ENCODE results near the gene UQCRHL. TPM values are rescaled to one million over a fixed set of nuclear protein-coding genes. Genes with fewer than 3 reads are reported as not detected.

Gene UQCRHL
- total RNA-seq, 2 donors from 2014 or later = 1.6 to 3.7 TPM

DNA sequence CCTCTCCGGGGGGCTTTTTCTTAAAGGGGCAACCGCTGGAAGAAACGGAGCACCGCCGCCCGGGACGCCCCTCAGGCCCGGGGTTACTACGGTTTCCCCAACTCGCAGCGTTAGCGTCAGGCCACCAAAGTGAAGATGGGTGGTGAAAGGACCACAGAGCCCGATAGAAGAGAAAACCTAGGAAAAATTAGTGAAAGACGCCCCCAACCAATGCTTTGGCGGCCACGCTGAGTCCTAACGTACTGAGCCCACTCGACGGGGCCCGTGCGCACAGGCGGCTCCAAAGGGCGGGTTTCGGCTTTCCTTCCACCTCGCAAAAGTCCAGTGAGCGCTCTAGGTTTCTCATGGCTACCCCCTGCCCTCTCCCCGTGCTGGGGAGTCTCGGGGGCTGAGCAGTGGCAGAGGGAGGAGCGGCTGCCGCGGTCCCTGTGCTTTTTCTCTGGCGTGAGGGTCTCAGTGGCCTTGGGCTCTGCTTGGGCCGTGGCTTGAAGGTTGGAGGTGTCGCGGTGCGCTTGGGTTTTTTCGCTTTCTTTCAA lies 27.8 kb upstream of the UQCRHL start:
- H3K4me1 ChIP-seq (ENCODE audit: control insufficient read depth, insufficient read depth, low read length) = no peaks in the 10 kb centered on the region
- H3K36me3 ChIP-seq (ENCODE audit: control insufficient read depth, insufficient read depth, low read length) = no peaks in the 10 kb centered on the region
- Mint-ChIP-seq H3K27me3 (ENCODE audit: insufficient read depth) (no peaks in the 10 kb centered on the region), H3K4me1 (peaks cover 4% of the 10 kb centered on the region), H3K9me3 (no peaks in the 10 kb centered on the region), H3K36me3 (ENCODE audit: low read depth) (peaks cover 7% of the 10 kb centered on the region), H3K4me3 (peak overlapping the region; percentile 86), H3K27ac (peak overlapping the region; percentile 99)
- DNase-seq = no peak
- H3K9ac ChIP-seq (ENCODE audit: extremely low read depth, low read length, poor library complexity, severe bottlenecking) = peak overlapping the region; percentile 99
- H3K4me3 ChIP-seq (ENCODE audit: low read length) = peak overlapping the region; percentile 94
- H3K27me3 ChIP-seq (ENCODE audit: control insufficient read depth, insufficient read depth, low read length, poor library complexity, severe bottlenecking) = no peaks in the 10 kb centered on the region
- WGBS, 2 experiments (ENCODE audit: insufficient coverage in 1 of 2, insufficient read length in 1 of 2) = 0 to 1% methylated on average over 21 to 37 of the region's 37 CpGs
- no peaks in the 10 kb centered on the region for H3K9me3 ChIP-seq (ENCODE audit: control insufficient read depth, low read length)
- TF ChIP-seq, protein P1, sequence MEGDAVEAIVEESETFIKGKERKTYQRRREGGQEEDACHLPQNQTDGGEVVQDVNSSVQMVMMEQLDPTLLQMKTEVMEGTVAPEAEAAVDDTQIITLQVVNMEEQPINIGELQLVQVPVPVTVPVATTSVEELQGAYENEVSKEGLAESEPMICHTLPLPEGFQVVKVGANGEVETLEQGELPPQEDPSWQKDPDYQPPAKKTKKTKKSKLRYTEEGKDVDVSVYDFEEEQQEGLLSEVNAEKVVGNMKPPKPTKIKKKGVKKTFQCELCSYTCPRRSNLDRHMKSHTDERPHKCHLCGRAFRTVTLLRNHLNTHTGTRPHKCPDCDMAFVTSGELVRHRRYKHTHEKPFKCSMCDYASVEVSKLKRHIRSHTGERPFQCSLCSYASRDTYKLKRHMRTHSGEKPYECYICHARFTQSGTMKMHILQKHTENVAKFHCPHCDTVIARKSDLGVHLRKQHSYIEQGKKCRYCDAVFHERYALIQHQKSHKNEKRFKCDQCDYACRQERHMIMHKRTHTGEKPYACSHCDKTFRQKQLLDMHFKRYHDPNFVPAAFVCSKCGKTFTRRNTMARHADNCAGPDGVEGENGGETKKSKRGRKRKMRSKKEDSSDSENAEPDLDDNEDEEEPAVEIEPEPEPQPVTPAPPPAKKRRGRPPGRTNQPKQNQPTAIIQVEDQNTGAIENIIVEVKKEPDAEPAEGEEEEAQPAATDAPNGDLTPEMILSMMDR (conservative IDR thresholded peaks at IDR 0.05) = no peak
- peak overlapping the region; percentile 100 for H3K27ac ChIP-seq (ENCODE audit: low read depth, low read length)

DNA sequence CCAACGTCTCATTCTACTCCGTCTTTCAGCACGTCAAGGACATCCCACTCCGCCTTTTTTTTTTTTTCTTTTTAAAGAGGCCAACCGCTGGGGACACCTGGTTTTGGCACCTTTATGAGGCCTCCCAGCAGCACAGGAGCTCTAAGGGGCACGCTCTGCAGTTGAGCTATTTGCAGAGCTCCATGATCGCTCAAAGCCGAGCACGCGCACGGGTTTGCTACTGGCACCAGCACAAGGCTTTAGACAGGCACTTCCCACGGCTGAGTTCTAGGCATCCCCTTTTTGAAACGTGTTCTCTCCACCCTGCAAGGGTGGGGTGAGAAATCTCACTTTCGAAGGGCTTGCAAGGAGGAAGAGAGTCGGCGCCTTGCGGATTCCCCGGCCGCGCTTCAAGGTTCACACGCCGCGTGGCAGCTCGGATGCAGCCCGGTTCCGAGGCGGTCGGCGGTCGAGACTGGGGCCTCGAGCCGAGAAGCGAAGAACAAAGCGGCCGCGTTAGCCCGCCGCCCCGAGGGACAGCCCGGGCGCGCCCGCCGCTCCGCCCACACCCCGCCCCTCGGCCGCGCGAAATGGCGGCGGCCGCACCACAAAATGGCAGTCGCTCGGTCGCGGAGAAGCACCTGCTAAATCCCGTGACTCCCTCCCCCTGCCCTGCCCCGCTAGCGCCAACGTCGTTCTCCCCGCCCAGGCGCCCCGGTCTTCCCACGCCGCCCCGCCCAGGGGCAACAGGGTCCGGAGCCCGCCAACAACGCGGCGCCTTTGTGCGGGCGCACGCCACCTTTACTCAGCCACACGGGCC lies 27.2 kb upstream of the UQCRHL start:
- H3K27me3 ChIP-seq (ENCODE audit: control insufficient read depth, insufficient read depth, low read length, poor library complexity, severe bottlenecking) = no peaks in the 10 kb centered on the region
- TF ChIP-seq, protein P1 (conservative IDR thresholded peaks at IDR 0.05) = no peak
- peak overlapping the region; percentile 99 for H3K9ac ChIP-seq (ENCODE audit: extremely low read depth, low read length, poor library complexity, severe bottlenecking)
- no peaks in the 10 kb centered on the region for H3K4me1 ChIP-seq (ENCODE audit: control insufficient read depth, insufficient read depth, low read length)
- whole genome bisulfite sequencing, 2 experiments (ENCODE audit: insufficient coverage in 1 of 2, insufficient read length in 1 of 2) = 0 to 1% methylated on average over 36 to 77 of the region's 77 CpGs
- no peaks in the 10 kb centered on the region for H3K9me3 ChIP-seq (ENCODE audit: control insufficient read depth, low read length)
- H3K4me3 ChIP-seq (ENCODE audit: low read length) = peak overlapping the region; percentile 94
- Mint-ChIP-seq H3K27ac (peak overlapping the region; percentile 99), H3K27me3 (ENCODE audit: insufficient read depth) (no peaks in the 10 kb centered on the region), H3K4me1 (peaks cover 8% of the 10 kb centered on the region), H3K4me3 (peak overlapping the region; percentile 86), H3K9me3 (no peaks in the 10 kb centered on the region), H3K36me3 (ENCODE audit: low read depth) (peaks cover 7% of the 10 kb centered on the region)
- H3K27ac ChIP-seq (ENCODE audit: low read depth, low read length) = peak overlapping the region; percentile 100
- H3K36me3 ChIP-seq (ENCODE audit: control insufficient read depth, insufficient read depth, low read length) = no peaks in the 10 kb centered on the region
- DNase-seq = peak; percentile 96

DNA sequence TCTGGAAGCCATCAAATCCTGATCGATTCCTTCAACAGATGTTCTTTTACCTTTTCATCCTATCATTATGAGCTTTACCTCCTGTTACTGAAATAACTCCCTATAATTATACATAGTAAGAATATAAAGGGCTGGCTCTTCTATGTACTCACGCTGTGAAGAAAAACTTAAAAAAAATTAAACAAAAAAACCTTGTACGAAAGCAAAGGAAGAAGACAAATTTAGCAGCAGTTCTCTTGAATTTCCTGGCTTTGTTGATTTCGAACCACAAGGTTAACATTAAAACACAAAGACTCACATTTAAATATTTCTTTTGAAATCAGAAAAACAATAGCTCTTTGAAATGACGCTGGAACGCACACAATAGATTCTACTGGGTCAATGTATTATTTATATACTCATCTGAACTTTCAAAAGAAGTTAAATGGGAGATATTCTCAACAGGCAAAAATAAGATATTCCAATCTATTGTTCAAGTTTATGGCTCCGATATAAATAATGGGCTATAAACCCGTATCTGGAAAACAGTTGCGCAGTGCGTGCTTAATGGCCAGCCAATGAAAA lies 26.5 kb upstream of the UQCRHL start:
- TF ChIP-seq, protein P1 (conservative IDR thresholded peaks at IDR 0.05) = no peak
- DNase-seq = no peak
- Mint-ChIP-seq H3K4me3 (peak overlapping the region; percentile 86), H3K9me3 (no peaks in the 10 kb centered on the region), H3K27ac (peak overlapping the region; percentile 99), H3K27me3 (ENCODE audit: insufficient read depth) (no peaks in the 10 kb centered on the region), H3K36me3 (ENCODE audit: low read depth) (peaks cover 7% of the 10 kb centered on the region), H3K4me1 (peaks cover 8% of the 10 kb centered on the region)
- Histone ChIP-seq H3K36me3 (ENCODE audit: control insufficient read depth, insufficient read depth, low read length) (no peaks in the 10 kb centered on the region), H3K4me3 (ENCODE audit: low read length) (peak overlapping the region; percentile 94), H3K9me3 (ENCODE audit: control insufficient read depth, low read length) (no peaks in the 10 kb centered on the region), H3K4me1 (ENCODE audit: control insufficient read depth, insufficient read depth, low read length) (no peaks in the 10 kb centered on the region), H3K9ac (ENCODE audit: extremely low read depth, low read length, poor library complexity, severe bottlenecking) (peak overlapping the region; percentile 99), H3K27ac (ENCODE audit: low read depth, low read length) (peak overlapping the region; percentile 100), H3K27me3 (ENCODE audit: control insufficient read depth, insufficient read depth, low read length, poor library complexity, severe bottlenecking) (no peaks in the 10 kb centered on the region)
- 13 to 15% methylated on average over 10 of the region's 10 CpGs for WGBS, 2 experiments (ENCODE audit: insufficient coverage in 1 of 2, insufficient read length in 1 of 2)
